Left ventricle myocardium superior (tissue), 1 donor: ENCODE results near the gene FLCN. TPM values are rescaled to one million over a fixed set of nuclear protein-coding genes. Genes with fewer than 3 reads are reported as not detected.

Experiments used
- ATAC-seq: fragments of 200-7000 bp; cut with Tn5 transposase; one replicate; pipeline ENCODE4 v1.9.1; 2020; ENCODE audit warnings: mild to moderate bottlenecking, moderate library complexity
- DNase-seq: peaks from one replicate; pipeline ENCODE4 v3.0.0-alpha.2; 2020
- intact Hi-C: fragments of 100-400 bp; cut with micrococcal nuclease; formaldehyde crosslinking; loops from one replicate; pipeline ENCODE4 v1.11.0; 2022
- total RNA-seq: library from RNA; stranded (reverse); fragmentation: NEBNext Ultra II Directional; extraction: Animal tissue kit (Norgen Biotek cat#: 25700); gene quantifications from one replicate; pipeline ENCODE4 v1.2.1, GENCODE V29; 2021
- donor health status: DM: no; HTN: yes; CAD: no; lungs with severe emphysema.

FLCN gene
- total RNA-seq, 1 donor from 2014 or later, result 63.3 TPM

DNA sequence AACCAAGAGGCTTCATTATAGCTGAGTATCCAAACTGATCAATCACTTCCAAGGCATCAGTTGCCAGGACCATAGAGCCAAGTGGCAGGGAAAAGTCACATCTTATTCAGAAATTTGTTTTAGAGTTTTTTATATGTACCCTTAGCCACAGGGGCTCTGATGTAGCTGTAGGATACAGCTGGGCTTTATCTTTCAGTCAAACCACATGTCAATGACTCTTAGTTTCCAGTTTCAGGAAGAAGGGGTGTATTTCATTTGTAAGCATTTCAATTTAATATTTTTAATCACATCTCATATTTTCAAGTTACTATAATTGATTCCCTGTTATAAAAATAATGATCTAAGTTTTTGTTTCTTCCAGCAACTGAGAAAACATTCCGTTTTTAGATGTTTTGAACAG lies 2.9 kb upstream of the FLCN start:
- intact Hi-C loops, result no loop called here
- DNase-seq (no peak), ATAC-seq (no peak)

DNA sequence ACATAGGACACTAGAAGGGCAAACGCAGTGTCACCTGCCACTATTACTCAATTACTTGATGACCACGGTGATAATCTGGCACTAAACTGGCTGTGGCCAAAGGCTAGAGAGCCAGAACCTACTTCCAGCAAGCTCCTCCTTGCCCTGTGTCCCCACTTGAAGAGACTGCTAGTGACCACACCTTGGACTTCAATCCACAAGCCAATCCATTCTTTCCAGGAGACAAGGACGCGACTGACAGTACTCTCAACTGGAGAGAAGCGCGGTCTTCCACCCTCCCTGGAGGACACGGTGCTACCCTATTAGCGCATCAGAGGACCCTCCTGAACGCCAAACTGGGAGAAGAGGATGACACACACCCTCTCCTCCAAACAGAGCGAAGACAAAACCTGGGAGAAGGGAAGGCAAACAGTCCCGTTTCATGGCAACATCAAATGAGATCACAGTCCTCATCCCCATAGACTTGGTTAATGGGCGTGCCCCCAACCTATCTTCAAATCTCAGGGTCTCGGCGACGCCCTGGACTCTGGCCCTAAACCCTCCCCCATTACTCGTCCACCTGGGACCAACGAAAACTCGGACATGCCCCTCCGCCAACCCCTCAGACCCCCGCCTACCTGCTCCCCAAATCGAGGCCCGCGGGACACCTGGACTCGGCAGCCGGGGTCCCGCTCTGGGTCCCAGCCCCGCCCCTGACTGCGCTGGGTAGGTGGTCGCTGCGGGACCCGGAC lies 508 bp downstream of the FLCN start:
- DNase-seq, result no peak
- intact Hi-C loops, result no loop called here
- ATAC-seq, result peak; percentile 17

DNA sequence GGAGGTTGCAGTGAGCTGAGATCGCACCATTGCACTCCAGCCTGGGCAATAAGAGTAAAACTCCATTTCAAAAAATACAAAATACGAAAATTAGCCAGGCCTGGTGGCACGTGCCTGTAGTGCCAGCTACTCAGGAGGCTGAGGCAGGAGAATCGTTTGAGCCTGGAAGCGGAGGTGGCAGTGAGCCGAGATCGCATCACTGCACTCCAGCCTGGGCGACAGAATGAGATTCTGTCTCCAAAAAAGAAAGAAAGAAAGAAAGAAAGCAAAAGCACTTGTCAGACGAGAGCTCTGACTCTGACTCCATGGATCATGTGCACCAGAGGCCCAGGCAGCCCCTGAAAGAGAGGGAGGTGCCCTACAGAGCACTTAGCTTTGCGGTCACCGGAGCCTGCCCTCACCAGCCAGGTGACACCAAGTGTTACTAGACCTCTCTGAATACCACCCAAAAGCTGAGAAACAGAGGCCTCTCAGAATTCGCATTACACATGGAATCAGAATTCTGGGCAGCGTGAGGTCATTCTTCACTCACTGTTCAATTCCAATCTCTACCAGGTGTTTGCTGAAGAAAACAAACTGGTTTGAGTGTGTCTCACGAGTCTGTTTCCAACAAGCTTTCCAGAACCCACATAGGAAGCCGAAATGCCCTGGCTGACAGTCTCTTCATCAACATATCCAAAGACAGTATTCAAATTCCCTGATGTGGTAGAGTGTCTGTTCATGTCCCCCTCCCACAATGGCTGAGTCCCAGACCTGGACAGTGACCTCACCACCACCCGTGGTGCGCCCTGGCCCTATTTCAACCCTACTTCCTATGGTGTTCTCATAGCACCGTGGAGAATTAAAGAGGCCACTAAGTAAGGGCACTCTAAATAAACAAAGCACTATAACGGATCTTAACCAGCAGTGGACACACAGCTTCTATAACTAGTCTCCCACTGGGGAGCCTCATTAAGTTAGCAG lies 1.5 kb downstream of the FLCN start:
- ATAC-seq (peak; percentile 13), DNase-seq (no peak)
- intact Hi-C loops, result no loop called here

GRCh38 chr17:17232303-17232621 lies 4.7 kb downstream of the FLCN start:
- ATAC-seq (no peak), DNase-seq (no peak)
- intact Hi-C loops, result no loop called here

- no peak for DNase-seq
- intact Hi-C loops, result no loop called here
- ATAC-seq, result no peak
These were observed 5.2 kb downstream of the FLCN start for GRCh38 chr17:17231621-17232302.

- intact Hi-C loops, result no loop called here
- ATAC-seq (no peak), DNase-seq (no peak)
These were observed 7.3 kb downstream of the FLCN start for GRCh38 chr17:17229416-17230384.

- DNase-seq, result peak; percentile 53
These were observed 8.3 kb downstream of the FLCN start for GRCh38 chr17:17228521-17229279.

GRCh38 chr17:17227608-17228520 lies 9.1 kb downstream of the FLCN start:
- intact Hi-C loops, result no loop called here
- DNase-seq (peak; percentile 79), ATAC-seq (peak; percentile 93)

More at GRCh38 chr17:17228521-17229279, 8.3 kb downstream of the FLCN start:
- peak; percentile 39 for ATAC-seq
- intact Hi-C loops, result no loop called here

DNA sequence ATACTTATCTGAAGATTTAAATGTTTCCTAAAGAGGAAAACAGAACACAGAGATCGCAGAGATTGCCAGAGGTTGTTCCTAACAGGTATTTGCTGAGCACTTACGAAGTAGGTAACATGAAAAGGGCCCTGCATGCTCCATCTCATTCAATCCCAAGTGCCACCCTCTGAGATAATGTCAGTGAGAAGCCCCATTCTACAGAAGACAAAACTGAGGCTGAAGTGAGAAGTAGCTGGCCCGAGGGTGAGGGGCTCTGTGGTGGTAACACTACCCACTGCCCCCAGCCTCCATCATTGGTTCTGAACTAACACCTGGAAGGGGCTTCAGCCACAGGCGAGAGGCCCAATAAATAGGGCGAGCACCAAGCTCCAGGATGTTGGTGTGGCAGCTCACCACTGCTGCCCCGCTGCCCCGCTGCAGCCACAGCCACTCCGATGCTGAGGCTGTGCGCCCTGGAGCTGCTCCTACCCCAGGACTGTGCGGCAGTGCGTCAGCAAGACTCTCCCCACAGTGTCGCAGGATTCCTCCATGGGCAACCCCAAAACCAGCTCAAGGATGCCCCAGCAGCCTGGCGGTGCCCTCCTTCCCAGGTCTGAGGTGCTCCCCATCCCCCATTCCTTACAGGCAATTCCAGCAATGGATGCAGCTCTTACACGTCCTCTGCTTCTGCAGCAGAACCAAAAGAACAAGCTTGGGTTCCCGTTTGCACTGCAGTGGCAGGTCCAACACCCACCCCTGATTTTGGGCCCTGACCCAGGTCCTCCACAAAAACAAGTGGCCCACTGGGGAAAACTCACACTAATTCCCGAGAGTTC lies 10.3 kb downstream of the FLCN start:
- ATAC-seq (no peak), DNase-seq (no peak)
- intact Hi-C loops, result no loop called here

- intact Hi-C loops, result no loop called here
- no peak for ATAC-seq
- DNase-seq, result no peak
These were observed 11.1 kb downstream of the FLCN start for GRCh38 chr17:17225901-17226300.

GRCh38 chr17:17224137-17224536 lies 12.8 kb downstream of the FLCN start:
- intact Hi-C loops, result no loop called here
- ATAC-seq (no peak), DNase-seq (no peak)

DNA sequence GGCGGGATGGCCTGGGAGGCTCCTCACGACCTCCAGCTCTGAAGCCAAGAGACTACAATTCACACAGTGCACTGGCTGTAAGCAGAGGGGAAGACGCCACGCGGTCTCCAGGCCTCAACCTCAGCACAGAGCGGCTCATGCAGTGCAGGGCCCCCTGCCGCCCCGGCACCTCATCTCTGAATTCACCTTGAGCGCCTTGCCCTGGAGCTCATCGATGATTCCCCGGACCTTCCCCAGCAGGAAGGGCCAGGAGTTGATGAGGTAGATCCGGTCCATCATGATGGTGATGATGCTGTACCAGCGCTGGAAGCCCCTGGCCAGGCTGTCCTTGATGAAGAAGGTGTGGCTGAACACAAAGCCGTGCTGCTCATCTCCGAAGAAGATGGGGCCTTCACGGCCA lies 13.2 kb downstream of the FLCN start:
- no peak for DNase-seq
- intact Hi-C loops, result no loop called here
- no peak for ATAC-seq

- intact Hi-C loops, result no loop called here
- ATAC-seq, result no peak
- peak; percentile 25 for DNase-seq
These were observed 15.6 kb downstream of the FLCN start for GRCh38 chr17:17221329-17221728.

- DNase-seq, result no peak
- intact Hi-C loops, result no loop called here
- ATAC-seq, result no peak
These were observed 16.4 kb downstream of the FLCN start for GRCh38 chr17:17220529-17220928.

DNA sequence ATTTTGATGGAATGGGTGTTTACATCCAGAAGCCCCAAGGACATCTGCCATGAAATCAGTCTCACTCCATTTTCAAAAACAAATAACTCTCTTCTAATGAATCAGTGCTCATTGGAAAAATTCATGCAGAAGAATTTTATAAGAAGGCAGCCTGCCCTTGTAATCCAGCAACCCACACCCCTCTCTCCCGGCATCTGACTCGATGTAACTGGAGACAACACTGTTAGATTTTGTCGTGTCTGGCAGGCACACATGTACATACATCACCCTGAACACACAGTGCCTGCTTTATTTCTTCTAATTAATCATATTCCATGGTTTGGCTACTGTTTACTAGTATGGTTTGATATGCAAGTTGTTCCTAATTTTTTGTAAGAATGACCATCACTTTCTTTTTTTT lies 19.0 kb downstream of the FLCN start:
- DNase-seq (no peak), ATAC-seq (no peak)
- intact Hi-C loops, result no loop called here

GRCh38 chr17:17216776-17217175 lies 20.2 kb downstream of the FLCN start:
- ATAC-seq, result no peak
- DNase-seq, result no peak
- intact Hi-C loops, result no loop called here
